ENCODE results near the gene RUVBL2.
"Not testable (repeated sequence)": the region's sequence is repeated elsewhere in the genome, so short reads cannot be mapped to it uniquely, and the experiment has no call there.

The RUVBL2 gene

GRCh38 chr19:49049011-49049410 lies 55.3 kb downstream of the RUVBL2 start, which contains the start of gene CGB8:
Gene CGB8 (minus strand): TSS chr19:49049111. CDS start chr19:49048739, 372 bp downstream.
- not testable (repeated sequence) for ATAC-seq (replicated peaks); H3K27ac Mint-ChIP-seq; H3K36me3 Mint-ChIP-seq; DNase-seq; H3K9me3 Mint-ChIP-seq; H3K4me3 Mint-ChIP-seq; H3K4me1 Mint-ChIP-seq
- H3K27me3 Mint-ChIP-seq, result peaks cover 12 to 15% of the 10 kb centered on the region in 2 donors

- not testable (repeated sequence) for ATAC-seq (replicated peaks); H3K9me3 Mint-ChIP-seq; H3K4me3 Mint-ChIP-seq; H3K36me3 Mint-ChIP-seq; DNase-seq; H3K4me1 Mint-ChIP-seq; H3K27ac Mint-ChIP-seq
- peaks cover 14 to 19% of the 10 kb centered on the region in 2 donors for H3K27me3 Mint-ChIP-seq
Observed at GRCh38 chr19:49049834-49050233, 56.1 kb downstream of the RUVBL2 start.

GRCh38 chr19:49050376-49051033 lies 56.8 kb downstream of the RUVBL2 start:
- H3K4me3 Mint-ChIP-seq; DNase-seq; H3K36me3 Mint-ChIP-seq; H3K9me3 Mint-ChIP-seq; ATAC-seq (replicated peaks); H3K4me1 Mint-ChIP-seq; H3K27ac Mint-ChIP-seq: not testable (repeated sequence)
- H3K27me3 Mint-ChIP-seq, result peaks cover 18 to 26% of the 10 kb centered on the region in 2 donors

GRCh38 chr19:49056101-49056901 lies 62.6 kb downstream of the RUVBL2 start:
- Mint-ChIP-seq H3K36me3 (no peaks in the 10 kb centered on the region), H3K27me3 (peaks cover 52 to 70% of the 10 kb centered on the region in 2 donors), H3K4me1 (peaks cover 22 to 33% of the 10 kb centered on the region in 2 donors), H3K27ac (peak overlapping the region; percentile 16), H3K9me3 (peaks cover 0 to 2% of the 10 kb centered on the region in 2 donors), H3K4me3 (peak overlapping the region; percentile 78 to 86)
- ATAC-seq (replicated peaks) (peak; percentile 78 to 83), DNase-seq (peak; percentile 35)

- peaks cover 24 to 33% of the 10 kb centered on the region in 2 donors for H3K4me1 Mint-ChIP-seq
- H3K4me3 Mint-ChIP-seq, result peak overlapping the region; percentile 78 to 86
- peaks cover 56 to 75% of the 10 kb centered on the region in 2 donors for H3K27me3 Mint-ChIP-seq
- ATAC-seq (replicated peaks); DNase-seq; H3K9me3 Mint-ChIP-seq; H3K36me3 Mint-ChIP-seq: not testable (repeated sequence)
- H3K27ac Mint-ChIP-seq, result peak overlapping the region; percentile 16
Observed at GRCh38 chr19:49056902-49057596, 63.4 kb downstream of the RUVBL2 start.

- Mint-ChIP-seq H3K27me3 (peaks cover 56 to 75% of the 10 kb centered on the region in 2 donors), H3K36me3 (no peaks in the 10 kb centered on the region), H3K27ac (peak within 1 kb of the TSS; percentile 16), H3K4me1 (peaks cover 24 to 33% of the 10 kb centered on the region in 2 donors), H3K4me3 (peak within 1 kb of the TSS; percentile 78 to 86), H3K9me3 (peaks cover 0 to 2% of the 10 kb centered on the region in 2 donors)
- DNase-seq (no peak), ATAC-seq (replicated peaks) (no peak)
Observed at GRCh38 chr19:49057636-49058234, 64.0 kb downstream of the RUVBL2 start, which contains the start of gene CGB7. Gene CGB7 (minus strand): TSS chr19:49057749. CDS start chr19:49055375, 2,374 bp downstream.

- Mint-ChIP-seq H3K36me3 (no peaks in the 10 kb centered on the region), H3K9me3 (peaks cover 0 to 2% of the 10 kb centered on the region in 2 donors), H3K4me1 (peaks cover 24 to 33% of the 10 kb centered on the region in 2 donors), H3K27ac (no peak overlapping the region), H3K27me3 (peaks cover 56 to 81% of the 10 kb centered on the region in 2 donors), H3K4me3 (peak overlapping the region in 1 of 2 donors; percentile 8)
- ATAC-seq (replicated peaks), result peak in 1 of 2 donors; percentile 30
- no peak for DNase-seq
Observed at GRCh38 chr19:49058562-49058961, 64.9 kb downstream of the RUVBL2 start.

GRCh38 chr19:49059053-49059452 lies 65.4 kb downstream of the RUVBL2 start:
- no peak overlapping the region for H3K27ac Mint-ChIP-seq
- H3K9me3 Mint-ChIP-seq, result peaks cover 0 to 2% of the 10 kb centered on the region in 2 donors
- H3K36me3 Mint-ChIP-seq, result no peaks in the 10 kb centered on the region
- peaks cover 51 to 81% of the 10 kb centered on the region in 2 donors for H3K27me3 Mint-ChIP-seq
- peaks cover 24 to 33% of the 10 kb centered on the region in 2 donors for H3K4me1 Mint-ChIP-seq
- H3K4me3 Mint-ChIP-seq, result no peak overlapping the region
- DNase-seq (no peak), ATAC-seq (replicated peaks) (no peak)

- Mint-ChIP-seq H3K4me3 (no peak overlapping the region), H3K36me3 (no peaks in the 10 kb centered on the region), H3K4me1 (peaks cover 23 to 30% of the 10 kb centered on the region in 2 donors), H3K27me3 (peaks cover 56 to 84% of the 10 kb centered on the region in 2 donors), H3K9me3 (peaks cover 0 to 2% of the 10 kb centered on the region in 2 donors), H3K27ac (no peak overlapping the region)
- ATAC-seq (replicated peaks), result no peak
- no peak for DNase-seq
Observed at GRCh38 chr19:49061000-49061399, 67.3 kb downstream of the RUVBL2 start.

- Mint-ChIP-seq H3K27ac (no peak overlapping the region), H3K36me3 (no peaks in the 10 kb centered on the region)
- no peak for DNase-seq
Observed at GRCh38 chr19:49061445-49061844, 67.8 kb downstream of the RUVBL2 start.

GRCh38 chr19:49064029-49064629 lies 70.4 kb downstream of the RUVBL2 start:
- H3K36me3 Mint-ChIP-seq, result no peaks in the 10 kb centered on the region
- DNase-seq, result no peak
- H3K27me3 Mint-ChIP-seq, result peaks cover 53 to 77% of the 10 kb centered on the region in 2 donors
- ATAC-seq (replicated peaks), result no peak
- H3K27ac Mint-ChIP-seq, result no peak overlapping the region
- H3K9me3 Mint-ChIP-seq, result peaks cover 0 to 2% of the 10 kb centered on the region in 2 donors
- H3K4me1 Mint-ChIP-seq, result peaks cover 4 to 6% of the 10 kb centered on the region in 2 donors
- no peak overlapping the region for H3K4me3 Mint-ChIP-seq

More at GRCh38 chr19:49061445-49061844, 67.8 kb downstream of the RUVBL2 start:
- H3K4me1 Mint-ChIP-seq, result peaks cover 20 to 26% of the 10 kb centered on the region in 2 donors
- H3K9me3 Mint-ChIP-seq, result peaks cover 0 to 2% of the 10 kb centered on the region in 2 donors
- no peak overlapping the region for H3K4me3 Mint-ChIP-seq
- H3K27me3 Mint-ChIP-seq, result peaks cover 59 to 84% of the 10 kb centered on the region in 2 donors
- ATAC-seq (replicated peaks), result peak; percentile 15 to 36

GRCh38 chr19:49064768-49065611 lies 71.3 kb downstream of the RUVBL2 start, which contains the start of gene NTF4:
Gene NTF4 (minus strand): TSS chr19:49064818. CDS start chr19:49061997, 2,821 bp downstream.
- Mint-ChIP-seq H3K4me3 (peak within 1 kb of the TSS in 1 of 2 donors; percentile 11), H3K27ac (no peak within 1 kb of the TSS), H3K27me3 (peaks cover 55 to 78% of the 10 kb centered on the region in 2 donors), H3K4me1 (peaks cover 4 to 6% of the 10 kb centered on the region in 2 donors), H3K36me3 (no peaks in the 10 kb centered on the region), H3K9me3 (peaks cover 5% of the 10 kb centered on the region in 2 donors)
- ATAC-seq (replicated peaks) (no peak), DNase-seq (no peak)

All from stimulated activated naive B cell treated with anti-CD40 and anti-IgM and Interleukin-4, amounts not matched to agents 10 μg/mL and 1 μg/mL and 100 μg/mL, for 72 hours (primary cell).